Memory B cell (primary cell): ENCODE data around the gene CISD1.
"Not testable (repeated sequence)": the region's sequence is repeated elsewhere in the genome, so short reads cannot be mapped to it uniquely, and the experiment has no call there.

Source experiments
- ATAC-seq: fragments of 150-1000 bp; cut with Tn5 transposase; 2 replicates; pipeline ENCODE4 v1.10.0; 2021; ENCODE audit warnings: low read depth, mild to moderate bottlenecking, moderate library complexity
- DNase-seq, 2 donors: peaks; one replicate each; pipeline ENCODE4 v3.0.0; 2022; ENCODE audit warnings: low spot score in 2 of 2
- H3K27ac Mint-ChIP-seq: one replicate; pipeline ENCODE4 v1.8.0; 2022; ENCODE audit warnings: mild to moderate bottlenecking, moderate library complexity, mixed read lengths
- H3K27me3 Mint-ChIP-seq: one replicate; pipeline ENCODE4 v1.8.0; 2022; ENCODE audit warnings: mixed read lengths
- H3K36me3 Mint-ChIP-seq: one replicate; pipeline ENCODE4 v1.8.0; 2022; ENCODE audit warnings: mild to moderate bottlenecking, mixed read lengths
- H3K4me1 Mint-ChIP-seq: one replicate; pipeline ENCODE4 v1.8.0; 2022; ENCODE audit warnings: mixed read lengths
- H3K4me3 Mint-ChIP-seq: one replicate; pipeline ENCODE4 v1.8.0; 2022; ENCODE audit warnings: mild to moderate bottlenecking, moderate library complexity, mixed read lengths
- H3K9me3 Mint-ChIP-seq: one replicate; pipeline ENCODE4 v1.8.0; 2022; ENCODE audit warnings: mixed read lengths

The CISD1 gene

DNA sequence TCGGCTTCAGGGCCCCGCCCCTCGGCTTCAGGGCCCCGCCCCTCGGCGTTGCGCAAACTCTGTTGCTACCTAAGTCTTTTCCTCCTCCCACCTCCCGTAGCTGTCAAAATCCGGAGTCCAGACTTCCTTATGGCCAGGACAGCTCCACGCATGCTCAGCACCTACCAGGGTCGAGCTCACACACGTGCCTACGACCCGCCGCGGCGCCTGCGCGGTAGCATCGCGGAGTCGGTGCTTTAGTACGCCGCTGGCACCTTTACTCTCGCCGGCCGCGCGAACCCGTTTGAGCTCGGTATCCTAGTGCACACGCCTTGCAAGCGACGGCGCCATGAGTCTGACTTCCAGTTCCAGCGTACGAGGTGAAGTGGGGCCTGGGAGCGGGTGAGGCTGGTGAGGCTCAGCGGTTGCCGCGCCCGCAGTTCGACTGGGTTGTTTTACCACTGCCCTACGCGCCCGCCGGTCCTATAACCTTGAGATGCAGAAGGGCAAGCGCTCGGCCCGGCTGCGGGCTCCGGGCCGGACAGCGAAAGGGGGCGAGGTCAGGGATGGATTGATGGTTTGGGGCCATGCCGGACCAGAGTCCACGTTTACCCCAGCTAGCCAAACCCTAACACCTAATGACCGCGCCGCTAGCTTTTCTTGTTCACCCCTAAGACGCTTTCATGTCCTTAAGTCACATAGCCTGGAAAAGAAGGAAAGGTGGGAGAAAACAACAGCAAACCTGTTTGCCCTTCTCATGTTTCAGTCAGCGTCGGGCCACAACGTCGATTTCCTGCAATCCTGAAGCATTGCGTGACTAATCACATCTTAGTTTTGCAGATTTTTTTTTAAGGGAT lies at the start of gene CISD1:
CISD1 (plus strand) TSS at position 217 of the 836 bp plus-strand sequence; CDS start at position 329, 112 bp downstream.
- Mint-ChIP-seq H3K4me1 (peaks cover 16% of the 10 kb centered on the region), H3K27me3 (no peaks in the 10 kb centered on the region), H3K27ac (peak within 1 kb of the TSS; percentile 100), H3K36me3 (no peaks in the 10 kb centered on the region), H3K4me3 (peak within 1 kb of the TSS; percentile 98), H3K9me3 (no peaks in the 10 kb centered on the region)
- ATAC-seq, result peak; percentile 59
- peak; percentile 92 to 95 for DNase-seq

DNA sequence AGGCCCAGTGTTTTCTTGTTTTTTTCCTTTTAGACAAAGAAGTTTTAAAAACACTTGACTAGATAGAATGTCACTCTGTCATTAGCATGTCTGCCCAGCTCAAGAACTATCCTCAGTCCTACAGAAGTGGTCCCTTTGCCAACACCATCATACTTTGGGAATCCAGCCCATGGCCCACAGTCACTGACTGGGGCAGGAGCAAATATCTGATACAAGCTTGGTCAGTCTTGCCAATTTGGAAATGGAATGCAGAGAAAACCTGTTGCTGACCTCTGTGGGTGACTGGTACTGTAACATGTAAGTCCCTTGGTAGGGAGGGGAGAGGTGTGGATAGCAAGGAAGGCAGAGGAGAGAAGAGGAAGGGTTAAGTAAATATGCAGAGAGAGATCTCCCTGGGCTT lies 49.1 kb upstream of the CISD1 start:
- H3K4me1 Mint-ChIP-seq, result no peaks in the 10 kb centered on the region
- DNase-seq, result no peak
- no peaks in the 10 kb centered on the region for H3K27me3 Mint-ChIP-seq
- no peak for ATAC-seq
- peaks cover 15% of the 10 kb centered on the region for H3K36me3 Mint-ChIP-seq
- no peak overlapping the region for H3K27ac Mint-ChIP-seq
- no peak overlapping the region for H3K4me3 Mint-ChIP-seq
- no peaks in the 10 kb centered on the region for H3K9me3 Mint-ChIP-seq

GRCh38 chr10:58220769-58221451 lies 48.1 kb upstream of the CISD1 start:
- Mint-ChIP-seq H3K4me1 (no peaks in the 10 kb centered on the region), H3K27ac (no peak overlapping the region), H3K27me3 (no peaks in the 10 kb centered on the region), H3K4me3 (no peak overlapping the region), H3K9me3 (no peaks in the 10 kb centered on the region), H3K36me3 (peaks cover 20% of the 10 kb centered on the region)
- ATAC-seq (no peak), DNase-seq (no peak)

DNA sequence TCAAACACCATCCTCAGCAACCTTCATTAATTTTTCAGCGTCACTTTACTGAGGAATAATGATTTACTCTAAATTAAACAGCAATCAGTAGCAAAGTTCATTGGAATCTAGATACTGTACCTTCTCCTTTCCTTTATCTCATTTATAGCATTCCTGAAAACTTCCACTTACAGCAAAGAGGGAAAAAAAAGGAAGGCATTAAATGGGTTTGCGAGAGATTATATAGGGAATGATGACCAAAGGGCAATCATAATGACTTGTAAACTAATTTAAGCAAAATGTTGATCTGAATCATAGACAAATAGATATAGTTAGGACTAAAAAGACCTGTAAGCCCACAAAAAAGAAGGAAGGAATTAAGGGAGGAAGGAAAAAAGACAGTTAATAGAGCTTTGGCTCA lies 43.3 kb upstream of the CISD1 start:
- no peaks in the 10 kb centered on the region for H3K9me3 Mint-ChIP-seq
- peaks cover 25% of the 10 kb centered on the region for H3K36me3 Mint-ChIP-seq
- no peaks in the 10 kb centered on the region for H3K4me1 Mint-ChIP-seq
- H3K4me3 Mint-ChIP-seq, result no peak overlapping the region
- no peak overlapping the region for H3K27ac Mint-ChIP-seq
- DNase-seq (no peak), ATAC-seq (no peak)
- H3K27me3 Mint-ChIP-seq, result no peaks in the 10 kb centered on the region

DNA sequence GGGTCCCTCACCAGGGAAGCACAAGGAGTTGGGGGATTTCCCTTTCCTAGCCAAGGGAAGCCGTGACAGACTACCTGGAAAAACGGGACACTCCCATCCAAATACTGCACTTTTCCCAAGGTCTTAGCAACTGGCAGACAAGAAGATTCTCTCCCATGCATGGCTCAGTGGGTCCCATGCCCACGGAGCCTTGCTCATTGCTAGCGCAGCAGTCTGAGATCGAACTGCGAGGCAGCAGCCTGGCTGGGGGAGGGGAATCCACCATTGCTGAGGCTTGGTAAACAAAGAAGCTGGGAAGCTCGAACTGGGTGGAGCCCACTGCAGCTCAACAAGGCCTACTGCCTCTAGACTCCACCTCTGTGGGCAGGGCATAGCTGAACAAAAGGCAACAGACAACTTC lies 39.1 kb upstream of the CISD1 start:
- not testable (repeated sequence) for DNase-seq, H3K9me3 Mint-ChIP-seq, H3K27ac Mint-ChIP-seq, H3K27me3 Mint-ChIP-seq, ATAC-seq, H3K4me3 Mint-ChIP-seq
- Mint-ChIP-seq H3K36me3 (peaks cover 54% of the 10 kb centered on the region), H3K4me1 (peaks cover 14% of the 10 kb centered on the region)

GRCh38 chr10:58237014-58237834 lies 31.7 kb upstream of the CISD1 start:
- no peak for DNase-seq
- Mint-ChIP-seq H3K4me3 (no peak overlapping the region), H3K9me3 (no peaks in the 10 kb centered on the region), H3K4me1 (peaks cover 33% of the 10 kb centered on the region), H3K27ac (peak overlapping the region; percentile 40), H3K36me3 (peaks cover 46% of the 10 kb centered on the region), H3K27me3 (no peaks in the 10 kb centered on the region)
- no peak for ATAC-seq

DNA sequence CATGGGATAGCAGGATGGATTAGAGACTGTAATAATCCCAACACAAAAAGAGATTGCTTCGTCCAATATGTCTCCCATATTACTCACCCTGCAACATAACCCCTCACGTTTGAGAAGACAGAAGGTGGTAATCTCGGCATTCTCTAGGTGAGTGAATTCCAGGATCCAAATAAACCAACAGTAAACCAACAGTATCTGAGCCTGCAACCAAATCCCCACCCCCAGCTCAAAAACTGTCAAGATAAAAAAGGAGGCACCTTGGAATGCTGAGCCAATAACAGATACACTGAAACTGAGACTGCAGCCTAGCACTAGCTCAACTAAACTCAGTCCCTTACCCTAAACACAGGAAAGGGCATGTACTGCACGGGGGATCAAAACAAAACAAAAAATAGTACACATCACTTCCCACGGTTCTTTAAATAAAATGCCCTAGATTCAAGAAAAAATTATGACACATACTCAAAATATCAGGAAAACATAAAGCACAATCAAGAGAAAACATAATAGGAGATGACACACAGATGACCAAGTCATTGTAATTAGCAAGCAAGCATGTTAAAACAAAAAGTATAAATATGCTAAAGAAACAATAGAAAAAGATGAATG lies 29.3 kb upstream of the CISD1 start:
- Mint-ChIP-seq H3K4me1 (peaks cover 29% of the 10 kb centered on the region), H3K27ac (no peak overlapping the region), H3K9me3 (no peaks in the 10 kb centered on the region), H3K27me3 (no peaks in the 10 kb centered on the region), H3K4me3 (no peak overlapping the region), H3K36me3 (peaks cover 31% of the 10 kb centered on the region)
- ATAC-seq (no peak), DNase-seq (no peak)

DNA sequence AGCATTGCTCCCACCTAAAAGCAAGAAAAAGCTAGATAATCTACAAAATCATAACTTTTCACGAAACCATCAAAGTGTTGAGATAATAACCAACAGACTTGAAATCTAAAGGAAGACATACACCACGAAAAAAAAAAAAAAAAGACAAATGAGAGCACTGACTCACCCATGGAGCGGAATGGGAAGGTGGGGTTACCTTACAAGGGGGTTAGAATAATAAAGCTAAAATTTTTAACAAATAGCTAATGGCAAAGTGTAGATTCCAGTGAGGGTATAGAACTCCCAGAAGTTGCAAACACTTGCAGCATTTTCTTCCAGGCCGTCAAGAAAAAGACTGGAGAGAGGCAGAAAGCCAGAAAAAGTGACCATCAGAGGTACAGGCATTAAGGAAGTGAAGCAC lies 28.4 kb upstream of the CISD1 start:
- Mint-ChIP-seq H3K36me3 (peaks cover 22% of the 10 kb centered on the region), H3K4me3 (no peak overlapping the region), H3K27me3 (no peaks in the 10 kb centered on the region), H3K27ac (no peak overlapping the region), H3K9me3 (no peaks in the 10 kb centered on the region), H3K4me1 (peaks cover 29% of the 10 kb centered on the region)
- no peak for ATAC-seq
- DNase-seq, result no peak

DNA sequence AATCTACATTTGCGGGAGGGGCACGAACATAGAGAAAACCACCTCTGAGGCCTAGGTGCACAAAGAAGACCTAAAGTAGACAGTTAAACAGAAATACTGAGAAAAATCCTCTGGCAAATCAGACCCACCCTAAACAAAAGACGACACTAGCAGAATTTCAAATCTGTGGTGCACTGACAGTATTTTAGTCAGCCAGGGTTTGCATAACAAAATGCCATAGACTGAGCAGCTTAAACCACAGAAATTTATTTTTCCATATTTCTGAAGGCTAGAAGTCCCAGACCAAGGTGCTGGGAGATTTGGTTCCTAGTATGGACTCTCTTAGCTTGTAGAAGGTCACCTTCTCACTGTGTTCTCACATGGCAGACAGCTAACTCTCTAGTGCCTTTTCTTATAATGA lies 27.6 kb upstream of the CISD1 start:
- peak overlapping the region; percentile 38 for H3K27ac Mint-ChIP-seq
- no peaks in the 10 kb centered on the region for H3K9me3 Mint-ChIP-seq
- no peaks in the 10 kb centered on the region for H3K27me3 Mint-ChIP-seq
- peaks cover 18% of the 10 kb centered on the region for H3K36me3 Mint-ChIP-seq
- DNase-seq, result no peak
- no peak overlapping the region for H3K4me3 Mint-ChIP-seq
- no peak for ATAC-seq
- peaks cover 32% of the 10 kb centered on the region for H3K4me1 Mint-ChIP-seq

- ATAC-seq (no peak), DNase-seq (no peak)
- H3K4me1 Mint-ChIP-seq, result peaks cover 32% of the 10 kb centered on the region
- peaks cover 9% of the 10 kb centered on the region for H3K36me3 Mint-ChIP-seq
- no peaks in the 10 kb centered on the region for H3K27me3 Mint-ChIP-seq
- no peak overlapping the region for H3K27ac Mint-ChIP-seq
- H3K9me3 Mint-ChIP-seq, result no peaks in the 10 kb centered on the region
- H3K4me3 Mint-ChIP-seq, result no peak overlapping the region
Measured at GRCh38 chr10:58243269-58243668, 25.7 kb upstream of the CISD1 start.

- not testable (repeated sequence) for ATAC-seq, H3K27ac Mint-ChIP-seq, DNase-seq, H3K27me3 Mint-ChIP-seq, H3K4me3 Mint-ChIP-seq, H3K9me3 Mint-ChIP-seq
- peaks cover 12% of the 10 kb centered on the region for H3K36me3 Mint-ChIP-seq
- peaks cover 34% of the 10 kb centered on the region for H3K4me1 Mint-ChIP-seq
Measured at GRCh38 chr10:58243801-58244200, 25.2 kb upstream of the CISD1 start.

DNA sequence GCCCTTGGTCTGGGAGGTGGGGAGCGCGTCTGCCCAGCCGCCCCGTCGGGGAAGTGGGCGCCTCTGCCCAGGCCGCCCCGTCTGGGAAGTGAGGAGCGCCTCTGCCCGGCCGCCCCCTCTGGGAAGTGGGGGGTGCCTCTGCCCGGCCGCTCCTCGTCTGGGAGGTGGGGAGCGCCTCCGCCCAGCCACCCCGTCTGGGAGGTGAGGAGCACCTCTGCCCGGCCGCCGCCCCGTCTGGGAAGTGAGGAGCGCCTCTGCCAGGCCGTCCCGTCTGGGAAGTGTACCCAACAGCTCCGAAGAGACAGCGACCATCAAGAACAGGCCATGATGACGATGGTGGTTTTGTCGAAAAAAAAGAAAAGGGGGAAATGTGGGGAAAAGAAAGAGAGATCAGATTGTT lies 24.7 kb upstream of the CISD1 start:
- H3K27ac Mint-ChIP-seq, H3K27me3 Mint-ChIP-seq, DNase-seq, H3K4me3 Mint-ChIP-seq, H3K9me3 Mint-ChIP-seq, ATAC-seq: not testable (repeated sequence)
- peaks cover 12% of the 10 kb centered on the region for H3K36me3 Mint-ChIP-seq
- peaks cover 33% of the 10 kb centered on the region for H3K4me1 Mint-ChIP-seq

- Mint-ChIP-seq H3K36me3 (peaks cover 12% of the 10 kb centered on the region), H3K4me1 (peaks cover 30% of the 10 kb centered on the region)
- not testable (repeated sequence) for ATAC-seq, H3K9me3 Mint-ChIP-seq, H3K27ac Mint-ChIP-seq, DNase-seq, H3K4me3 Mint-ChIP-seq, H3K27me3 Mint-ChIP-seq
Measured at GRCh38 chr10:58244666-58245065, 24.3 kb upstream of the CISD1 start.
